Parathyroid adenoma (tissue), 2 donors: ENCODE measurements around the gene ARHGAP21.
A peak's percentile ranks its signal among the peaks of the same experiment; 100 is the strongest.

ENCODE experiments used
- H2AFZ ChIP-seq: fragments of 300-600 bp; sonication (generic); one replicate; pipeline ENCODE4 v1.7.0; 2017; ENCODE audit warnings: antibody characterized with exemption, mild to moderate bottlenecking
- H3K27ac ChIP-seq: fragments of 300-600 bp; sonication (generic); one replicate; pipeline ENCODE4 v1.7.0; 2017
- H3K27me3 ChIP-seq: fragments of 300-600 bp; sonication (generic); one replicate; pipeline ENCODE4 v1.7.0; 2017; ENCODE audit warnings: low read length; ENCODE audit not compliant: control insufficient read depth, insufficient read depth
- H3K36me3 ChIP-seq: fragments of 300-600 bp; sonication (generic); one replicate; pipeline ENCODE4 v1.7.0; 2017; ENCODE audit warnings: low read length; ENCODE audit not compliant: control insufficient read depth, insufficient read depth
- H3K4me1 ChIP-seq: fragments of 300-600 bp; sonication (generic); one replicate; pipeline ENCODE4 v1.7.0; 2017; ENCODE audit warnings: control low read depth
- H3K4me2 ChIP-seq: fragments of 300-600 bp; sonication (generic); one replicate; pipeline ENCODE4 v1.7.0; 2017; ENCODE audit warnings: low read length
- H3K4me3 ChIP-seq: fragments of 300-600 bp; sonication (generic); one replicate; pipeline ENCODE4 v1.7.0; 2017; ENCODE audit warnings: low read depth, low read length
- H3K79me2 ChIP-seq: fragments of 300-600 bp; sonication (generic); one replicate; pipeline ENCODE4 v1.7.0; 2017; ENCODE audit warnings: control low read depth
- H3K9ac ChIP-seq: fragments of 300-600 bp; sonication (generic); one replicate; pipeline ENCODE4 v1.7.0; 2017; ENCODE audit warnings: mild to moderate bottlenecking
- H3K9me3 ChIP-seq: fragments of 300-600 bp; sonication (generic); one replicate; pipeline ENCODE4 v1.7.0; 2017; ENCODE audit warnings: low read length; ENCODE audit not compliant: control insufficient read depth
- CTCF ChIP-seq: fragments of 300-600 bp; sonication (generic); IDR thresholded peaks from one replicate; pipeline ENCODE4 v1.7.0; 2017; ENCODE audit warnings: antibody characterized with exemption, mild to moderate bottlenecking
- donor health status: primary hyperparathyroidism.

ARHGAP21 gene

GRCh38 chr10:24569828-24570657 is 153.6 kb downstream of the ARHGAP21 start:
- no peak overlapping the region for H3K4me3 ChIP-seq
- H3K79me2 ChIP-seq, result no peaks in the 10 kb centered on the region
- H3K9me3 ChIP-seq, result no peaks in the 10 kb centered on the region
- no peaks in the 10 kb centered on the region for H3K27me3 ChIP-seq
- H3K4me2 ChIP-seq, result no peak overlapping the region
- H3K27ac ChIP-seq, result no peak overlapping the region
- TF ChIP-seq CTCF, result no peak
- H3K4me1 ChIP-seq, result no peaks in the 10 kb centered on the region
- H3K9ac ChIP-seq, result no peak overlapping the region
- no peaks in the 10 kb centered on the region for H3K36me3 ChIP-seq
- no peak overlapping the region for H2AFZ ChIP-seq

DNA sequence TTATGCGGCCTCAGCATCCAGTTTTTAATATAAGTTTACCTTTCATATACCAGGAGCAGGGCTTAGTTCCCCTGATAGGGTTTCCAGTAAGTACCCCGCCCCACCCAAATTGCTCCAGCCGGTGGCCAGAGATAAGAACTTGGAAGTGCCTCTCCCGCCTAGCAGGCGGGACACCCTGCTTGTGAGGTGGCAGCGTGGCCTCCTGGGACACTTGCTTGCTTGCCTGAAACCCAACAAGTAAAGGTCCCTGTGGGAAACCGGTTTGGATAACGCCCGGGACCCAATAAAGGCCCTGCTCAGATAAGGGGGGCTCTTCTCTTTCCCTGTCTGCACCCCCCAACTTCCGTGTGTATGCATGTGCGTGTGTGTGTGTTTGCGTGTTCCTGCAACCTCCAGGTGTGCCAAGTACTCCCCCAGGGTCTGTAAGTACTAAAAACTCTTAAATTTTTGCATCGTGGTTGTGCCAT is 154.3 kb downstream of the ARHGAP21 start:
- Histone ChIP-seq H3K36me3 (no peaks in the 10 kb centered on the region), H3K79me2 (no peaks in the 10 kb centered on the region), H3K27ac (no peak overlapping the region), H3K4me1 (no peaks in the 10 kb centered on the region), H3K9ac (no peak overlapping the region), H3K27me3 (no peaks in the 10 kb centered on the region), H3K4me3 (no peak overlapping the region), H3K9me3 (no peaks in the 10 kb centered on the region), H3K4me2 (no peak overlapping the region), H2AFZ (no peak overlapping the region)
- no peak for TF ChIP-seq CTCF

- Histone ChIP-seq H3K27me3 (no peaks in the 10 kb centered on the region), H3K9ac (no peak overlapping the region), H3K36me3 (no peaks in the 10 kb centered on the region), H3K4me3 (no peak overlapping the region), H3K27ac (no peak overlapping the region), H3K79me2 (no peaks in the 10 kb centered on the region), H3K9me3 (no peaks in the 10 kb centered on the region), H3K4me2 (no peak overlapping the region), H2AFZ (no peak overlapping the region), H3K4me1 (no peaks in the 10 kb centered on the region)
- TF ChIP-seq CTCF, result no peak
These were observed 155.6 kb downstream of the ARHGAP21 start for GRCh38 chr10:24568042-24568441.

- Histone ChIP-seq H2AFZ (peak overlapping the region; percentile 25), H3K9ac (no peak overlapping the region), H3K4me2 (no peak overlapping the region), H3K4me1 (no peaks in the 10 kb centered on the region), H3K4me3 (no peak overlapping the region), H3K27ac (no peak overlapping the region), H3K27me3 (no peaks in the 10 kb centered on the region), H3K36me3 (no peaks in the 10 kb centered on the region), H3K9me3 (no peaks in the 10 kb centered on the region), H3K79me2 (no peaks in the 10 kb centered on the region)
- no peak for TF ChIP-seq CTCF
These were observed 162.2 kb downstream of the ARHGAP21 start for GRCh38 chr10:24561453-24561852.
